T-helper 1 cell (primary cell): ENCODE measurements around the gene QKI.
"Not testable (repeated sequence)": the region's sequence is repeated elsewhere in the genome, so short reads cannot be mapped to it uniquely, and the experiment has no call there.

Experiments
- DNase-seq, 5 donors: peaks; one replicate each; pipeline ENCODE4 v3.0.0-alpha.2; 2012 to 2020

Gene QKI

GRCh38 chr6:163585932-163586437 lies 171.5 kb downstream of the QKI start:
- DNase-seq = no peak

GRCh38 chr6:163586888-163587287 lies 172.4 kb downstream of the QKI start:
- no peak for DNase-seq

- no peak for DNase-seq
These were observed 173.9 kb downstream of the QKI start for GRCh38 chr6:163588220-163588919.

GRCh38 chr6:163589387-163589786 lies 174.9 kb downstream of the QKI start:
- DNase-seq = no peak

GRCh38 chr6:163590132-163590531 lies 175.6 kb downstream of the QKI start:
- not testable (repeated sequence) for DNase-seq

GRCh38 chr6:163592872-163593271 lies 178.4 kb downstream of the QKI start:
- no peak for DNase-seq

GRCh38 chr6:163596174-163596573 lies 181.7 kb downstream of the QKI start:
- DNase-seq = no peak

- DNase-seq = no peak
These were observed 184.6 kb downstream of the QKI start for GRCh38 chr6:163599136-163599535.

GRCh38 chr6:163599684-163600083 lies 185.2 kb downstream of the QKI start:
- no peak for DNase-seq

GRCh38 chr6:163600331-163600730 lies 185.8 kb downstream of the QKI start:
- DNase-seq = no peak

GRCh38 chr6:163600781-163601180 lies 186.3 kb downstream of the QKI start:
- DNase-seq = no peak

GRCh38 chr6:163602851-163603250 lies 188.3 kb downstream of the QKI start:
- DNase-seq = no peak

GRCh38 chr6:163603395-163603794 lies 188.9 kb downstream of the QKI start:
- DNase-seq = no peak

- DNase-seq = no peak
These were observed 191.0 kb downstream of the QKI start for GRCh38 chr6:163605385-163606097.

- no peak for DNase-seq
These were observed 193.3 kb downstream of the QKI start for GRCh38 chr6:163607792-163608191.

GRCh38 chr6:163608204-163608644 lies 193.7 kb downstream of the QKI start:
- no peak for DNase-seq

GRCh38 chr6:163612200-163612599 lies 197.7 kb downstream of the QKI start:
- no peak for DNase-seq

- no peak for DNase-seq
These were observed 198.5 kb downstream of the QKI start for GRCh38 chr6:163613025-163613424.

GRCh38 chr6:163613668-163614067 lies 199.2 kb downstream of the QKI start:
- no peak for DNase-seq

GRCh38 chr6:163616452-163616851 lies 201.9 kb downstream of the QKI start:
- no peak for DNase-seq

- DNase-seq = no peak
These were observed 203.0 kb downstream of the QKI start for GRCh38 chr6:163617549-163617948.

GRCh38 chr6:163620101-163620500 lies 205.6 kb downstream of the QKI start:
- DNase-seq = no peak

- no peak for DNase-seq
These were observed 206.3 kb downstream of the QKI start for GRCh38 chr6:163620670-163621330.

- no peak for DNase-seq
These were observed 210.7 kb downstream of the QKI start for GRCh38 chr6:163625265-163625664.
